GM12865 (cell line): Measurements from ENCODE around the gene ATP6V0C.

Experiments
- DNase-seq: peaks from one replicate; pipeline ENCODE4 v3.0.0; 2010; ENCODE audit warnings: low read depth
- H3K4me3 ChIP-seq: 2 replicates; pipeline ENCODE4 v1.5.1; 2011; ENCODE audit warnings: mild to moderate bottlenecking, low read depth, low read length, control low read depth
- CTCF ChIP-seq: IDR thresholded peaks from 2 replicates; pipeline ENCODE4 v1.5.1; 2011; ENCODE audit warnings: low read length, control low read depth, low read depth, inconsistent platforms; ENCODE audit not compliant: insufficient read depth; ENCODE audit errors: missing control alignments

ATP6V0C gene

GRCh38 chr16:2486645-2487516 is 26.9 kb upstream of the ATP6V0C start:
- DNase-seq, result peak; percentile 79
- H3K4me3 ChIP-seq, result no peak overlapping the region
- peak; percentile 39 for TF ChIP-seq CTCF

GRCh38 chr16:2487517-2487842 is 26.3 kb upstream of the ATP6V0C start:
- H3K4me3 ChIP-seq, result no peak overlapping the region
- no peak for TF ChIP-seq CTCF
- no peak for DNase-seq

GRCh38 chr16:2487903-2488531 is 25.7 kb upstream of the ATP6V0C start:
- H3K4me3 ChIP-seq, result no peak overlapping the region
- TF ChIP-seq CTCF, result no peak
- no peak for DNase-seq

- H3K4me3 ChIP-seq, result no peak overlapping the region
- TF ChIP-seq CTCF, result no peak
- no peak for DNase-seq
Observed at GRCh38 chr16:2489581-2489980, 24.2 kb upstream of the ATP6V0C start.

GRCh38 chr16:2490190-2491105 is 23.3 kb upstream of the ATP6V0C start:
- DNase-seq, result no peak
- TF ChIP-seq CTCF, result no peak
- no peak overlapping the region for H3K4me3 ChIP-seq

GRCh38 chr16:2492292-2492691 is 21.5 kb upstream of the ATP6V0C start:
- no peak for TF ChIP-seq CTCF
- no peak for DNase-seq
- no peak overlapping the region for H3K4me3 ChIP-seq
